Lower lobe of right lung (tissue), 2 donors: ENCODE results near the gene PIGN. TPM values are rescaled to one million over a fixed set of nuclear protein-coding genes. Genes with fewer than 3 reads are reported as not detected.

Experiments
- ATAC-seq, 2 donors: fragments of 200-7000 bp; cut with Tn5 transposase; one replicate each; pipeline ENCODE4 v1.9.1; 2020 to 2022; ENCODE audit warnings: mild to moderate bottlenecking in 2 of 2, moderate library complexity in 2 of 2
- DNase-seq: peaks from one replicate; pipeline ENCODE4 v3.0.0-alpha.2; 2020
- H3K27ac ChIP-seq: fragments of 200-600 bp; one replicate; pipeline ENCODE4 v1.8.0; 2022
- H3K27me3 ChIP-seq: fragments of 200-600 bp; one replicate; pipeline ENCODE4 v1.8.0; 2022; ENCODE audit warnings: low read depth
- H3K36me3 ChIP-seq: fragments of 200-600 bp; one replicate; pipeline ENCODE4 v1.8.0; 2022; ENCODE audit warnings: mild to moderate bottlenecking
- H3K4me1 ChIP-seq: fragments of 200-600 bp; one replicate; pipeline ENCODE4 v1.8.0; 2022
- H3K4me3 ChIP-seq: fragments of 200-600 bp; one replicate; pipeline ENCODE4 v1.8.0; 2022; ENCODE audit warnings: mild to moderate bottlenecking
- H3K9me3 ChIP-seq: fragments of 200-600 bp; one replicate; pipeline ENCODE4 v1.8.0; 2022
- CTCF ChIP-seq: fragments of 200-600 bp; IDR thresholded peaks from one replicate; pipeline ENCODE4 v1.8.0; 2022; ENCODE audit warnings: antibody characterized with exemption, mild to moderate bottlenecking
- intact Hi-C: fragments of 100-400 bp; cut with DNase I; formaldehyde crosslinking; loops from one replicate; pipeline ENCODE4 v1.11.0; 2022
- total RNA-seq: library from RNA; stranded (reverse); fragmentation: NEBNext Ultra II Directional; extraction: Animal tissue kit (Norgen Biotek cat#: 25700); gene quantifications from one replicate; pipeline ENCODE4 v1.2.1, GENCODE V29; 2021
- donor health status: DM: no; HTN: yes; CAD: no; lungs with severe emphysema.

Gene PIGN
- total RNA-seq, 1 donor from 2014 or later, result 25.9 TPM

- no peaks in the 10 kb centered on the region for H3K27me3 ChIP-seq
- H3K9me3 ChIP-seq, result no peaks in the 10 kb centered on the region
- no peaks in the 10 kb centered on the region for H3K4me1 ChIP-seq
- H3K4me3 ChIP-seq, result no peak overlapping the region
- no peaks in the 10 kb centered on the region for H3K36me3 ChIP-seq
- no peak for TF ChIP-seq CTCF
- H3K27ac ChIP-seq, result no peak overlapping the region
- intact Hi-C loops, result no loop called here
- ATAC-seq, result no peak
- DNase-seq, result no peak
Measured at GRCh38 chr18:62128157-62128556, 58.7 kb downstream of the PIGN start.

GRCh38 chr18:62126737-62127136 is 60.1 kb downstream of the PIGN start:
- Histone ChIP-seq H3K36me3 (no peaks in the 10 kb centered on the region), H3K4me3 (no peak overlapping the region), H3K9me3 (no peaks in the 10 kb centered on the region), H3K4me1 (no peaks in the 10 kb centered on the region), H3K27me3 (no peaks in the 10 kb centered on the region), H3K27ac (no peak overlapping the region)
- ATAC-seq (no peak), DNase-seq (no peak)
- intact Hi-C loops, result no loop called here
- no peak for TF ChIP-seq CTCF

GRCh38 chr18:62125702-62126101 is 61.2 kb downstream of the PIGN start:
- no peaks in the 10 kb centered on the region for H3K9me3 ChIP-seq
- intact Hi-C loops, result no loop called here
- no peaks in the 10 kb centered on the region for H3K36me3 ChIP-seq
- DNase-seq (no peak), ATAC-seq (no peak)
- H3K4me1 ChIP-seq, result no peaks in the 10 kb centered on the region
- H3K27me3 ChIP-seq, result no peaks in the 10 kb centered on the region
- TF ChIP-seq CTCF, result no peak
- H3K4me3 ChIP-seq, result no peak overlapping the region
- no peak overlapping the region for H3K27ac ChIP-seq

- H3K27ac ChIP-seq, result no peak overlapping the region
- no peaks in the 10 kb centered on the region for H3K27me3 ChIP-seq
- ATAC-seq (no peak), DNase-seq (no peak)
- H3K4me1 ChIP-seq, result no peaks in the 10 kb centered on the region
- no peak for TF ChIP-seq CTCF
- H3K4me3 ChIP-seq, result no peak overlapping the region
- H3K9me3 ChIP-seq, result no peaks in the 10 kb centered on the region
- no peaks in the 10 kb centered on the region for H3K36me3 ChIP-seq
- intact Hi-C loops, result no loop called here
Measured at GRCh38 chr18:62122330-62122729, 64.5 kb downstream of the PIGN start.

GRCh38 chr18:62119884-62120283 is 67.0 kb downstream of the PIGN start:
- intact Hi-C loops, result no loop called here
- no peak for ATAC-seq

More at GRCh38 chr18:62119884-62120283, 67.0 kb downstream of the PIGN start:
- no peak for TF ChIP-seq CTCF
- no peak overlapping the region for H3K4me3 ChIP-seq
- no peaks in the 10 kb centered on the region for H3K4me1 ChIP-seq
- DNase-seq, result no peak
- no peaks in the 10 kb centered on the region for H3K9me3 ChIP-seq
- H3K36me3 ChIP-seq, result no peaks in the 10 kb centered on the region
- no peak overlapping the region for H3K27ac ChIP-seq
- H3K27me3 ChIP-seq, result no peaks in the 10 kb centered on the region
